ENCODE measurements around the gene CUX1. TPM values are rescaled to one million over a fixed set of nuclear protein-coding genes. Genes with fewer than 3 reads are reported as not detected.

CUX1 gene
- total RNA-seq, 1 donor from 2014 or later = 50.6 TPM

GRCh38 chr7:101783381-101784181, 33.8 kb upstream of the CUX1 start:
- no peak for TF ChIP-seq CTCF (IDR thresholded peaks at IDR 0.05; ENCODE audit: insufficient read depth, low read depth, low read length)
- no peak for TF ChIP-seq EZH2 (IDR thresholded peaks at IDR 0.05; ENCODE audit: insufficient read depth, low read length)
- no peaks in the 10 kb centered on the region for H3K4me1 ChIP-seq (ENCODE audit: insufficient read depth, low read length)
- Mint-ChIP-seq H3K4me1 (ENCODE audit: low read depth, unreplicated experiment) (peaks cover 3% of the 10 kb centered on the region), H3K27ac (ENCODE audit: unreplicated experiment) (no peak overlapping the region), H3K9me3 (ENCODE audit: unreplicated experiment) (no peaks in the 10 kb centered on the region), H3K36me3 (ENCODE audit: low read depth, unreplicated experiment) (peaks cover 2% of the 10 kb centered on the region), H3K4me3 (ENCODE audit: unreplicated experiment) (no peak overlapping the region), H3K27me3 (ENCODE audit: low read depth, unreplicated experiment) (peaks cover 38% of the 10 kb centered on the region)
- peaks cover 17% of the 10 kb centered on the region for H3K27me3 ChIP-seq (ENCODE audit: insufficient read depth, low read length)
- no peak overlapping the region for H3K27ac ChIP-seq (ENCODE audit: low read depth, low read length)
- no peak for DNase-seq (ENCODE audit: low read depth)
- peaks cover 3% of the 10 kb centered on the region for H3K9me3 ChIP-seq (ENCODE audit: insufficient read depth, low read depth, low read length)
- no peaks in the 10 kb centered on the region for H3K36me3 ChIP-seq (ENCODE audit: insufficient read depth, low read length)
- no peak overlapping the region for H2AFZ ChIP-seq (ENCODE audit: low read depth, low read length)
- H3K9ac ChIP-seq (ENCODE audit: low read length) = no peak overlapping the region
- no peaks in the 10 kb centered on the region for H3K79me2 ChIP-seq (ENCODE audit: insufficient read depth, low read length)
- no peaks in the 10 kb centered on the region for H4K20me1 ChIP-seq (ENCODE audit: insufficient read depth, low read length)
- no peak for FAIRE-seq
- H3K4me2 ChIP-seq (ENCODE audit: low read length) = no peak overlapping the region
- H3K4me3 ChIP-seq (ENCODE audit: insufficient read depth, low read depth, low read length) = no peak overlapping the region

DNA sequence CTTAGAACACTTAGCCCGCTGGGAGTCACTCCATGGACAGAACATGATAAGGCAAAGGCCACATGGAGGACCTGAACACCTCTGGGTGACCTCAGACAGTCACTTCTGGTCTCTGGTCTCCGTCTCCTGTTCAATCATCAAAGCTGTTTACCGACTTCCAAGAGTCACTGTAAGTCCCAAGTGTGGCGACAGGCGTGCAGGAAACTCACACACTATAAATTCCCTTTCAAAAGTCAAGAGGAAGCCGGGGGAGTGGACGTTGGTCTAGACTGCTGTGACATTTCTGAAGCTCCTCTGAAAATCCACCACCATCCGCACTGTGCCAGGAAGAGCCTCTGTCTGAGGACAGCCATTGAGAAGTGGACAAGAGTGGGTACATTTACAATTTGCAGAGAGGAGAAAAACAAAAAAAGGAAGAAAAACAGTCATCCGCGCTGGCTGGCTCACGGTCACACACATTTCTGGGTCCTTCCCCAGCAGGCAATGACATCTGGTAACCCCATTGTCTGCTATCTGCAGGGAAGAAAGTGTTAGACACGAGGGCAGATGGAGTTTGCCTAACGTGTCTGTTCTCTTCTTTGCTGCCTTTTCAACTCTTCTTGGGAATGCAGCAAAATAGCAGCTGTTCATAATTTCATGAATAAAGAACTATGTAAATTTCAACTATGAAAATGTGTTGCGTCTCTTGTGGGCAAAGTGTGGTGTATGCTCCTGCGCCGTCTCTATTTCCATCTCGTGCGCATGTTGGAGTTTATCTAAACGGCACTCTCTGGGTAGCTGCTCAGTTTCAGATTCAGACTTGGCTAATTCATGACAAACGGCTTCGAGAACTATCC, 32.9 kb upstream of the CUX1 start:
- H3K4me1 Mint-ChIP-seq (ENCODE audit: low read depth, unreplicated experiment) = peaks cover 3% of the 10 kb centered on the region
- no peak overlapping the region for H3K27ac Mint-ChIP-seq (ENCODE audit: unreplicated experiment)
- no peak overlapping the region for H3K4me3 ChIP-seq (ENCODE audit: insufficient read depth, low read depth, low read length)
- no peak for TF ChIP-seq EZH2 (IDR thresholded peaks at IDR 0.05; ENCODE audit: insufficient read depth, low read length)
- TF ChIP-seq CTCF (IDR thresholded peaks at IDR 0.05; ENCODE audit: insufficient read depth, low read depth, low read length) = no peak
- H2AFZ ChIP-seq (ENCODE audit: low read depth, low read length) = no peak overlapping the region
- H3K27me3 ChIP-seq (ENCODE audit: insufficient read depth, low read length) = peaks cover 17% of the 10 kb centered on the region
- H3K27ac ChIP-seq (ENCODE audit: low read depth, low read length) = no peak overlapping the region
- H3K4me3 Mint-ChIP-seq (ENCODE audit: unreplicated experiment) = no peak overlapping the region
- FAIRE-seq (no peak), DNase-seq (ENCODE audit: low read depth) (no peak)
- no peaks in the 10 kb centered on the region for H3K79me2 ChIP-seq (ENCODE audit: insufficient read depth, low read length)
- peaks cover 37% of the 10 kb centered on the region for H3K27me3 Mint-ChIP-seq (ENCODE audit: low read depth, unreplicated experiment)
- no peaks in the 10 kb centered on the region for H3K4me1 ChIP-seq (ENCODE audit: insufficient read depth, low read length)
- H3K36me3 Mint-ChIP-seq (ENCODE audit: low read depth, unreplicated experiment) = peaks cover 2% of the 10 kb centered on the region
- H3K9me3 ChIP-seq (ENCODE audit: insufficient read depth, low read depth, low read length) = peaks cover 3% of the 10 kb centered on the region
- H3K4me2 ChIP-seq (ENCODE audit: low read length) = no peak overlapping the region
- no peaks in the 10 kb centered on the region for H3K36me3 ChIP-seq (ENCODE audit: insufficient read depth, low read length)
- H3K9ac ChIP-seq (ENCODE audit: low read length) = no peak overlapping the region
- H4K20me1 ChIP-seq (ENCODE audit: insufficient read depth, low read length) = no peaks in the 10 kb centered on the region
- H3K9me3 Mint-ChIP-seq (ENCODE audit: unreplicated experiment) = peaks cover 2% of the 10 kb centered on the region

Measured in astrocyte (in vitro differentiated cells and primary cell).